Inflammatory macrophage treated with lipopolysaccharide for 4 hours (primary cell): Measurements from ENCODE around the gene NAGS.

Experiments
- DNase-seq: peaks from one replicate; pipeline ENCODE4 v3.0.0-alpha.2; 2020

Gene NAGS

DNA sequence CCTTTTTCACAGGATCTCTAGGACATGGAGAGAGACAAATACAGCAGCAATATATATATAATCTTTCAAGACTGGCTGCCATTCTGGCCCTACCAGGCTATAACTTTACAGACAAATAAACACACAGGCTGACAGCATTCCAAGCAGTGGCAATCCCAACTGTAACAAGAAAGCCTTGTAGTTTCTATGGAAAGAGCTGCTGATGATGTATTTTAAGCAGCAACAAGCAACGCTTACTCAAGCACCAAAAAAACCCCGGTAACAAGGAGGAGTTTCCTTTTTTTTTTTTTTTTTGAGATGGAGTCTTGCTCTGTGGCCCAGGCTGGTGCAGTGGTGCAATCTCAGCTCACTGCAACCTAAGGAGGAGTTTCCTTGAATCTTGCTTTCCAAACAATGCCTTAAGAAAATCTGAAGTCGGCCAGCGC lies 38.9 kb downstream of the NAGS start:
- DNase-seq, result peak; percentile 92

- DNase-seq, result peak; percentile 78
Measured at GRCh38 chr17:44044071-44044470, 39.6 kb downstream of the NAGS start.

DNA sequence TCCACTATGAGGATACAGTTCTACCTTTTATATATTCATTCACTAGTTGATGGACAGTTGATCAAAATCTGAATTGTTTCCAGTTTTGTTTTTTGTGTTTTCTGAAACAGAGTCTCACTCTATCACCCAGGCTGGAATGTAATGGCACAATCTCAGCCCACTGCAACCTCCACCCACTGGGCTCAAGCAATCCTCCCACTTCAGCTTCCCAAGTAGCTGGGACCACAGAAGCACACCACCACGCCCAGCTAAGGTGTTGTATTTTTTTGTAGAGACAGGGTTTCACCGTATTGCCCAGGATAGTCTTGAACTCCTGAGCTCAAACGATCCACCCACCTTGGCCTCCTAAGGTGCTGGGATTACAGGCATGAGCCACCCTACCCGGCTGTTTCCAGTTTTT lies 41.1 kb downstream of the NAGS start:
- no peak for DNase-seq

GRCh38 chr17:44046893-44047292 lies 42.5 kb downstream of the NAGS start:
- peak; percentile 58 for DNase-seq

DNA sequence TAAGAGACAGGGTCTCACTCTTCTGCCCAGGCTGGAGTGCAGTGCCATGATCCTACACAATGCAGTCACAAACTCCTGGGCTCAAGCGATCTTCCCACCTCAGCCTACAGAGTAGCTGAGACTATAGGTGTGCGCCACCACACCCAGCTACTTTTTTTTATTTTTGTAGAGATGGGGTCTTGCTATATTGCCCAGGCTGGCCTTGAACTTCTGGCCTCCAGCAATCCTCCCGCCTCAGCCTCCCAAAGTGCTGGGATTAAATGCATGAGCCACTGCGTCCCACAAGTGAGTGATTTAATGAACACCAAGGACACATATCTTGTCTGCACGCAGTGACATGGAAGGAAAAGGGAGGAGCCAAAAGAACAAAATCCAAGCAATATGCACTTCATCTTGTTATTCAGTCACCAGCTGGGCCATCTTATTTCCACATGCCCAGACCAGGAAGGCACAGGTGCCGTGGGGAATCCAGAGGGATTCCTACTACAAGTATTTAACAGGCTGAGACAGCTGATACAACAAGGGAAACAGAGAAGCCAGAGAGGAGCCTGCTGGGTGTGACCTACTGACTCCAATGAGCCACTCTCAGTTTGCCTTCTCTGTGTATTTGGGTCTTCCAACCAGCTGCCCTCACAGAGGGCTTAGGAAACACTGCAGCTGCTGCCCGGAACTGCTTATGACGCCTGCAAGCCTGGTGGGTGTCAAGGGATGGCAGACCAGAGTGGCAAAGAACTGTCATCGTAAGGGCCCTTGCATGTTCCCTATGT lies 45.1 kb downstream of the NAGS start:
- no peak for DNase-seq

DNA sequence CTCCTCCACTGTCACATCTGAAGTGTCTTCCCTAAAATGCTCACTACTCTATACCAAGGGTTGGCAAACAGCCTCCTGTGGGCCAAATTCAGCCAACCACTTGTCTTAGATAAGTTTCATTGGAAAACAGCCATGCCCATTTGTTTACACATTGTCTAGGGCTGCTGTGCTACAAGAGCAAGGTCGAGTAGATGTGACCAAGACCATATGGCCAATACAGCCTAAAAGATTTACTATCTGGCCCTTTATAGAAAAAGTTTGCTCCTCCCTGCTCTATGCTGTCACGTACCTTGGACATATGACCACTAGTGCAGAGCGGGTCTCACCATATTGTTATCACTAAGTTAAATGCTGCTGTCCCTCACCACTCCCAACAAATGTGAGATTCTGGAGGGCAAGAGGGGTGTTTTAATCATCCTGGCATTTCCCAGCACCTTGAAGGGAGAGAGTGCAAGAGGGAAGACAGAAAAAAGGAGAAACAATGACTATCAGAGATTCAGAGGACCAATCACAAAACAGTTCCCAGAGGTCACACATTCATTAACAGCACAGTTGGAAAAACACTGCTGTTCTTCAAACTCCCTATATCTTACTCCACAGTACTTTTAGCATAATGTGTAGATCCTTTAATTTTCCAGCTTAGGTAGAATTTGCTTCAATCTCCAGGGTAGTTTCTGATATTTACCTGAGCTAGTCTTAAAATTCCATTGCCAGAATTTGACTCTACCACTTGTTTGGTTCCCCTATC lies 48.9 kb downstream of the NAGS start:
- no peak for DNase-seq
